SK-N-SH (cell line): ENCODE measurements around the gene RAD51B.
A peak's percentile ranks its signal among the peaks of the same experiment; 100 is the strongest.

Experiments
- CHD2 ChIP-seq: fragments of 150-350 bp; IDR thresholded peaks from 2 replicates; pipeline ENCODE4 v1.6.1; 2018; ENCODE audit warnings: low read length; ENCODE audit not compliant: partially characterized antibody
- EZH2phosphoT487 ChIP-seq: fragments of 200-600 bp; sonication (generic); IDR thresholded peaks from 2 replicates; pipeline ENCODE4 v1.6.1; 2017; ENCODE audit warnings: low read depth, mixed run types, mild to moderate bottlenecking, antibody characterized with exemption, moderate library complexity, borderline replicate concordance
- FOXJ3 ChIP-seq: sonication (generic); formaldehyde crosslinking; IDR thresholded peaks from 2 replicates; pipeline ENCODE4 v1.5.1; 2020; ENCODE audit warnings: mild to moderate bottlenecking, missing genetic modification reagents
- IRF3 ChIP-seq: fragments of 150-350 bp; IDR thresholded peaks from 2 replicates; pipeline ENCODE4 v1.6.1; 2016; ENCODE audit warnings: mild to moderate bottlenecking, low read depth, low read length
- MXI1 ChIP-seq: IDR thresholded peaks from 2 replicates; pipeline ENCODE4 v1.6.1; 2012; ENCODE audit warnings: mild to moderate bottlenecking, low read depth, low read length, improper control_type of control experiment
- NFIC ChIP-seq: IDR thresholded peaks from 2 replicates; pipeline ENCODE4 v1.4.0; 2012; ENCODE audit warnings: borderline replicate concordance
- POLR2AphosphoS5 ChIP-seq: IDR thresholded peaks from 2 replicates; pipeline ENCODE4 v1.6.1; 2012; ENCODE audit warnings: low read depth, low read length
- RAD21 ChIP-seq: IDR thresholded peaks from 2 replicates; pipeline ENCODE4 v1.6.1; 2012; ENCODE audit warnings: mild to moderate bottlenecking, low read length
- RXRA ChIP-seq: IDR thresholded peaks from 2 replicates; pipeline ENCODE4 v1.4.0; 2012; ENCODE audit warnings: low read depth, mild to moderate bottlenecking, borderline replicate concordance
- TAF1 ChIP-seq: IDR thresholded peaks from 2 replicates; pipeline ENCODE4 v1.6.1; 2012; ENCODE audit warnings: low read depth, mild to moderate bottlenecking, low read length, moderate library complexity, borderline replicate concordance
- YY1 ChIP-seq: IDR thresholded peaks from 2 replicates; pipeline ENCODE4 v1.4.0; 2012; ENCODE audit warnings: low read depth, mild to moderate bottlenecking
- ZBTB33 ChIP-seq: IDR thresholded peaks from 2 replicates; pipeline ENCODE4 v1.4.0; 2012; ENCODE audit warnings: low read depth, borderline replicate concordance
- TF ChIP-seq, protein P1 (sequence below): fragments of 200-600 bp; sonication (generic); IDR thresholded peaks from 2 replicates; pipeline ENCODE4 v1.6.1; 2017; ENCODE audit warnings: antibody characterized with exemption, mild to moderate bottlenecking, moderate library complexity
- TF ChIP-seq, protein P2 (sequence below): IDR thresholded peaks from 2 replicates; pipeline ENCODE4 v1.4.0; 2012; ENCODE audit warnings: low read depth

- TF ChIP-seq POLR2AphosphoS5: no peak
- TF ChIP-seq, protein P1, sequence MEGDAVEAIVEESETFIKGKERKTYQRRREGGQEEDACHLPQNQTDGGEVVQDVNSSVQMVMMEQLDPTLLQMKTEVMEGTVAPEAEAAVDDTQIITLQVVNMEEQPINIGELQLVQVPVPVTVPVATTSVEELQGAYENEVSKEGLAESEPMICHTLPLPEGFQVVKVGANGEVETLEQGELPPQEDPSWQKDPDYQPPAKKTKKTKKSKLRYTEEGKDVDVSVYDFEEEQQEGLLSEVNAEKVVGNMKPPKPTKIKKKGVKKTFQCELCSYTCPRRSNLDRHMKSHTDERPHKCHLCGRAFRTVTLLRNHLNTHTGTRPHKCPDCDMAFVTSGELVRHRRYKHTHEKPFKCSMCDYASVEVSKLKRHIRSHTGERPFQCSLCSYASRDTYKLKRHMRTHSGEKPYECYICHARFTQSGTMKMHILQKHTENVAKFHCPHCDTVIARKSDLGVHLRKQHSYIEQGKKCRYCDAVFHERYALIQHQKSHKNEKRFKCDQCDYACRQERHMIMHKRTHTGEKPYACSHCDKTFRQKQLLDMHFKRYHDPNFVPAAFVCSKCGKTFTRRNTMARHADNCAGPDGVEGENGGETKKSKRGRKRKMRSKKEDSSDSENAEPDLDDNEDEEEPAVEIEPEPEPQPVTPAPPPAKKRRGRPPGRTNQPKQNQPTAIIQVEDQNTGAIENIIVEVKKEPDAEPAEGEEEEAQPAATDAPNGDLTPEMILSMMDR: no peak
- no peak for TF ChIP-seq FOXJ3 (CRISPR knock-in tag)
- TF ChIP-seq EZH2phosphoT487: no peak
- TF ChIP-seq, protein P2, sequence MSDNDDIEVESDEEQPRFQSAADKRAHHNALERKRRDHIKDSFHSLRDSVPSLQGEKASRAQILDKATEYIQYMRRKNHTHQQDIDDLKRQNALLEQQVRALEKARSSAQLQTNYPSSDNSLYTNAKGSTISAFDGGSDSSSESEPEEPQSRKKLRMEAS: no peak
- no peak for TF ChIP-seq ZBTB33
- TF ChIP-seq RXRA: peak; percentile 75; the same call in 1 of the 2 replicates
- TF ChIP-seq NFIC: no peak
- TF ChIP-seq MXI1: no peak
- TF ChIP-seq YY1: no peak
- TF ChIP-seq TAF1: no peak
- TF ChIP-seq IRF3: no peak
- TF ChIP-seq RAD21: no peak
- no peak for TF ChIP-seq CHD2
Observed at GRCh38 chr14:68181519-68182326, 362.1 kb downstream of the RAD51B start.
